ENCODE measurements around the gene ARHGAP28.

- TF ChIP-seq TAF1 (IDR thresholded peaks at IDR 0.05; ENCODE audit: borderline replicate concordance, low read depth, low read length) (no peak), POLR2A (IDR thresholded peaks at IDR 0.05; ENCODE audit: low read depth, low read length) (no peak), POLR2AphosphoS5 (IDR thresholded peaks at IDR 0.05; ENCODE audit: low read depth, low read length) (no peak)
Observed at GRCh38 chr18:6939972-6940371, 210.5 kb downstream of the ARHGAP28 start.

Measured in GM12892 (cell line).